ENCODE results near the gene CCNY. TPM values are rescaled to one million over a fixed set of nuclear protein-coding genes. Genes with fewer than 3 reads are reported as not detected.

Gene CCNY
- total RNA-seq, 4 donors from 2014 or later = 39.2 to 47.8 (median 40.9) TPM

DNA sequence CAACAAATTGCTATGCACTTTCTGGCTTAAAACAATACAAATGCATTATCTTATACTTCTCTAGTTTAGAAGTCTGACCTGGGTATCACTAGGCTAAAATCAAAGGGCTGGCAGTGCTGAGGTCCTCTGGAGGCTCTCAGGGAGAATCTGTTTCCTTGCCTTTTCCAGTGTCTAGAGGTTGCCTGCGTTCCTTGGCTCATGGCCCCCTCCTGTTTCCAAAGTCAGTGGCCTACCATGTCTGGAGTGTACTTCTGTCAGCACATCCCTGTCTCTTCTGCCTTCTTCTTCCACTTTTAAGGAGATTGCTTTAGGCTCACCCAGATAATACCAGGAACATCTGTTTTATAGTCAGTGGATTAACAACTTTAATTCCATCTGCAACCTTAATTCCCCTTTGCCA lies 52.4 kb downstream of the CCNY start:
- TF ChIP-seq, protein P1, sequence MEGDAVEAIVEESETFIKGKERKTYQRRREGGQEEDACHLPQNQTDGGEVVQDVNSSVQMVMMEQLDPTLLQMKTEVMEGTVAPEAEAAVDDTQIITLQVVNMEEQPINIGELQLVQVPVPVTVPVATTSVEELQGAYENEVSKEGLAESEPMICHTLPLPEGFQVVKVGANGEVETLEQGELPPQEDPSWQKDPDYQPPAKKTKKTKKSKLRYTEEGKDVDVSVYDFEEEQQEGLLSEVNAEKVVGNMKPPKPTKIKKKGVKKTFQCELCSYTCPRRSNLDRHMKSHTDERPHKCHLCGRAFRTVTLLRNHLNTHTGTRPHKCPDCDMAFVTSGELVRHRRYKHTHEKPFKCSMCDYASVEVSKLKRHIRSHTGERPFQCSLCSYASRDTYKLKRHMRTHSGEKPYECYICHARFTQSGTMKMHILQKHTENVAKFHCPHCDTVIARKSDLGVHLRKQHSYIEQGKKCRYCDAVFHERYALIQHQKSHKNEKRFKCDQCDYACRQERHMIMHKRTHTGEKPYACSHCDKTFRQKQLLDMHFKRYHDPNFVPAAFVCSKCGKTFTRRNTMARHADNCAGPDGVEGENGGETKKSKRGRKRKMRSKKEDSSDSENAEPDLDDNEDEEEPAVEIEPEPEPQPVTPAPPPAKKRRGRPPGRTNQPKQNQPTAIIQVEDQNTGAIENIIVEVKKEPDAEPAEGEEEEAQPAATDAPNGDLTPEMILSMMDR (IDR thresholded peaks at IDR 0.05; ENCODE audit: low read depth) = no peak

DNA sequence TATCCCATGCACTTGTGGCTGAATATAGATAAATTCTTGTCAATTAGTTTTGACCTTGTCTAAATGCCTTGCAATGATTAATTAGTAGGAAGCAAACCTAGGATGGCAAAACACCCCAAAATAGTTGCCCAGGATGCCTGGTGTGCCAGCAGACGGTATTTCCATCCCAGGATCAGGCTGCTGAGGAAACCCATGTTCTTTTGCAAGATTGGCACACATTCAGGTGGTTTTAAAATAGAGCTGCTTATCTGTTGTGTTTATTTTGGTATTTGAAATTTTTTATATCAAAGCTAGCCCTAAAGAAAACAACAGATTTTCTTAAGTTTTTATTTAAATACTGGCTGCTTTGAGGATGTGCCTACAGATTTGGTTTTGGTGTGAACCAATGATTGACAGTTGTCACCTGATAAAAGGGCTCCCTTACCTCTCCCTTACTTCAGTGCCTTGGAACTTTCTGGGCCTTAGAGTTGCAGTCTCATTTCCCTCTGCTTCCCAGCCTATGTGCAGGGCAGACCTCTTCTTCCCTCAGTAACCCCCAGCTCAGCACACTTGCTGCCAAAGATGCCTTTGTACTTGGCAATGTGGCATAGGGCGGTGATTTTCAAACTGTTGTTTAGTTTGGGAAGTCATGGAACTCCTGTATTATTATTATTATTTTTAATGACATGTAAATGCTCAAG lies 54.0 kb downstream of the CCNY start:
- TF ChIP-seq, protein P1 (IDR thresholded peaks at IDR 0.05; ENCODE audit: low read depth) = no peak

DNA sequence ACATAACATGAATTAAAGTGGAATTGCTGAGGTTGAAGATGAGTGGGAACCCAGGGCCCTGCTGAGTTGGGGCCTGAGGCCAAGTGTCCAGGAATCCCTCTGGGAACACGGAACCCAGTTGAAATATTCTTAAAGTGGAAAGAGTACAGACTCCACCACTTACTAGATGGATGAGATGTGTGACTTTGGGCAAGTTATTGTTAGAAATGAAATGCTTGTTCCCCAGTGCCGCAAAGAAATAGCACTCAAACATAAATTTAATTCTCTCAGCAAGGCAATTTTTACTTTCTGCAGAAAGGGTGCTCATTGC lies 54.5 kb downstream of the CCNY start:
- TF ChIP-seq, protein P1 (IDR thresholded peaks at IDR 0.05; ENCODE audit: low read depth) = no peak

DNA sequence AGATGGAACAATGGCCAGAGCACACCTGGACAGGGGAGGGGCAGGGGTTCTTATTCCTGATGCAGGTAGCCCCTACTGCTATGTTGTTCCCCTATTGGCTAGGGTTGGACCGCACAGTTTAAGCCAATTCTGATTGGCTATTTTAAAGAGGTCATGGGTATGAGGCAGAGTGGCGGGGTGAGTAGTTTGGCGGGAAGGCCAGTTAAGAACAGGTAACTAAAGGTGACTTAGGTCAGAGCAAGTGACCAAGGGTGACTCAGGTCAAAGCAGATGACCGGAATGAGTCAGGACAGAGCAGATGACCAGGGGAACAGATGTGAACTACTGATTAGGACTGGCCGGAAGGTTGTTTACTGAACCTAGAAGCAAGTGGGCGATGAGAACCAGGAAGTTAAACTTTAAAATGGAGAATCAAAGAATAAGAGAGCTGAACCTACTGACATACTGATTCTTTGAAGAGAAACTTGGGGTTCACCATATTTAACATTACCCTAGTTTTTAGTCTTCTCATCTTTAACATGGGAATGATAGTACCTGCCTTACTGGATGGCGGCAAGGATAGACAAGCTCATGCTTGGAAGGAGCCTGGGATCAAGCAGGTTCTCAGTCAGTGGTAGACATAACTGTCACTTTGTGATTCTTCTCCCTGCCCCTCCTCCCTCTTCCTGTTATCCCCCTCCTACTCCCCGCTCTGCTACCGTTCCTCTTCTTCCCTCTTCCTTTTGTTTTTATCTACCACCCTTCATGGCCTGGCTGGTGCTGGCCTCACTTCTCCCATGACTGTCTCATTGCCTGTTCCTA lies 55.0 kb downstream of the CCNY start:
- TF ChIP-seq, protein P1 (IDR thresholded peaks at IDR 0.05; ENCODE audit: low read depth) = no peak

DNA sequence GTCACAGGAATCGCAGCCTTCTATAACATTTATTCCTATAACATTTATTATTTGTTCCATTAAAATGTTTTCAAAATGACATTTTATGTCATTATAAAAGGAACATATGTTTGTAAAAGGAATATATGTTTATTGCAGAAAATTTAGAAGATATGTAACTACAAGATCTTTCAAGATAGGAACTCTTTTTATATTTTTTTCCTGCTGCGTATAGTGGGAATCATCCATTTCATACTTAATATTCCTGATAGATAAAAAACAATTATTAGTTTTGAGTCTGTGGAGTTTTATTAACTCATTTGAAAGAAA lies 55.6 kb downstream of the CCNY start:
- TF ChIP-seq, protein P1 (IDR thresholded peaks at IDR 0.05; ENCODE audit: low read depth) = no peak

DNA sequence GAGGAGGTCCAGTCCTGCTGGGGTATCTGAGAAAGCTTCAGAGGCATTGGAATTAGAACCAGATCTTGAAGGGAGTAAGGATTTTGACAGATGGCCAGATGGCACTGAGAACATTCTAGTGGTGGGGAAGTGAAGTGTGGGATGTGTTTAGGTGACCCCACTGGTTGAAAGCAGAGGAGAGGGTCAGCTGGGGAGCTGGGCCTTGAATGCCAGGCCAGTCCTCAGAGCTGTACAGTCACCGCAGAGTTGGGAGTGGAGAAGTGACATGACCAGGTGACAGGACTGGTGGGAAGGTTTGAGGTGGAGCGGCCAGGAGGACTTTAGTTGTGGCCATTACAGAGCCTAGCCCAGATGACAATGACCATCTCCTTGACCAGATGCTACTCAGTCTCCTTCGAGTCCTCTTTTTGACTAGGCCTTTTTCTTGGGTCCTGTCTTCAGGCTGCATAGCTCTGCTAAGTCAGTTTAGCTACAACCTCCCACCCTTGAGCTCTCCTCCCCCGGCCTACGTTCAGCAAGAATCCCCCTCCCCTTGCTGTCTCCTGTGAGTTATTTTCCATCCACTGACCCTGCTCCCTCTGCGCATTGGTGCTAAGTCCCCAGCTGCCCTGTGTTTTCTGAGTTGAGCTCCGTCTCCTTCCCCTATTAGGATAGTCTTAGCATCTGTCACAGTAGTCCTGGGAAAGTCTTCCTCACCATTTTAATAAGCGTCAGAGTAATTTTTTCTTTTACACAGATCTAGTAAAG lies 56.3 kb downstream of the CCNY start:
- TF ChIP-seq, protein P1 (IDR thresholded peaks at IDR 0.05; ENCODE audit: low read depth) = no peak

DNA sequence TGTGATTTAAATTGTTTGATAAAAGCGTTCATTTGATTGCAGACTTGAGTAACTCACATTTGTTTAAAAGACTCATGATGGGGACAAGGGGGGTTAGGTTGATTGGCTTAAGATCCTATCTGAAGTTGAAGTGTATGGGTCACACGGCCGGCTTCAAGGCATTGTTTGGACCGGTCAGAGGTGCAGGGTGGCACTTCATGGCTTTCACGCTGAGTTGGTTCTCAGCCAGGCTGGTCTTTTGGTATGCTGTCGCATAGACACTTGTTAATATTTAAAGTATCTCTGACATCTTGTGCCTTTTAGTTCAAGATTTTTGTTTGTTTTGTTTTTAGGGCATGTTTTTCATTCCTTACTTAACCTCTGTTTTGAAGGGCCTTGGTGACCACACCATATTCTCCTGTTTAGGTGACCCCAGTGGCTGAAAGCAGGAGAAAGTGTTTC lies 58.1 kb downstream of the CCNY start:
- TF ChIP-seq, protein P1 (IDR thresholded peaks at IDR 0.05; ENCODE audit: low read depth) = no peak
